Measurements from ENCODE around the gene GRM5. TPM values are rescaled to one million over a fixed set of nuclear protein-coding genes. Genes with fewer than 3 reads are reported as not detected.

GRM5 gene
- total and polyA plus RNA-seq, 2 experiments from 2014 or later = 0.27 TPM; not detected in 1

GRCh38 chr11:88544656-88545280, 521.0 kb downstream of the GRM5 start:
- no peaks in the 10 kb centered on the region for H3K9me3 ChIP-seq (ENCODE audit: low read depth)
- H3K4me3 ChIP-seq = no peak overlapping the region
- H4K20me1 ChIP-seq (ENCODE audit: insufficient read depth, poor library complexity, severe bottlenecking) = no peaks in the 10 kb centered on the region
- TF ChIP-seq EZH2phosphoT487 (IDR thresholded peaks at IDR 0.05; ENCODE audit: low read depth, severe bottlenecking, unreplicated experiment) (no peak), CTCF (IDR thresholded peaks at IDR 0.05; ENCODE audit: poor library complexity) (no peak), EZH2 (IDR thresholded peaks at IDR 0.05; ENCODE audit: borderline replicate concordance) (no peak)
- no peak overlapping the region for H3K4me2 ChIP-seq
- no peaks in the 10 kb centered on the region for H3K9me2 ChIP-seq (replicated peaks; ENCODE audit: insufficient read depth)
- 74% methylated on average over 3 of the region's 3 CpGs for WGBS (ENCODE audit: low lambda C conversion rate, missing lambda C conversion rate)
- no peaks in the 10 kb centered on the region for H3K4me1 ChIP-seq (ENCODE audit: insufficient read depth)
- H3K27me3 ChIP-seq = no peaks in the 10 kb centered on the region
- no peak overlapping the region for H3K27ac ChIP-seq
- H3K79me2 ChIP-seq = no peaks in the 10 kb centered on the region
- no peak overlapping the region for H2AFZ ChIP-seq
- H3K36me3 ChIP-seq (replicated peaks; ENCODE audit: insufficient read depth, low read depth) = no peaks in the 10 kb centered on the region
- no peak for DNase-seq (ENCODE audit: low spot score)

GRCh38 chr11:88543902-88544655, 521.7 kb downstream of the GRM5 start:
- Histone ChIP-seq H4K20me1 (ENCODE audit: insufficient read depth, poor library complexity, severe bottlenecking) (no peaks in the 10 kb centered on the region), H3K4me3 (no peak overlapping the region), H3K9me3 (ENCODE audit: low read depth) (no peaks in the 10 kb centered on the region), H3K27ac (no peak overlapping the region), H2AFZ (no peak overlapping the region), H3K36me3 (replicated peaks; ENCODE audit: insufficient read depth, low read depth) (no peaks in the 10 kb centered on the region), H3K79me2 (no peaks in the 10 kb centered on the region), H3K4me1 (ENCODE audit: insufficient read depth) (no peaks in the 10 kb centered on the region), H3K27me3 (no peaks in the 10 kb centered on the region), H3K4me2 (peak overlapping the region; percentile 42), H3K9me2 (replicated peaks; ENCODE audit: insufficient read depth) (no peaks in the 10 kb centered on the region)
- TF ChIP-seq EZH2 (IDR thresholded peaks at IDR 0.05; ENCODE audit: borderline replicate concordance) (no peak), EZH2phosphoT487 (IDR thresholded peaks at IDR 0.05; ENCODE audit: low read depth, severe bottlenecking, unreplicated experiment) (no peak), CTCF (IDR thresholded peaks at IDR 0.05; ENCODE audit: poor library complexity) (peak; percentile 99)
- peak; percentile 92 for DNase-seq (ENCODE audit: low spot score)
- WGBS (ENCODE audit: low lambda C conversion rate, missing lambda C conversion rate) = 43% methylated on average over 5 of the region's 5 CpGs

GRCh38 chr11:88541006-88541405, 524.8 kb downstream of the GRM5 start:
- no peaks in the 10 kb centered on the region for H3K36me3 ChIP-seq (replicated peaks; ENCODE audit: insufficient read depth, low read depth)
- no peak overlapping the region for H3K4me2 ChIP-seq
- no peak overlapping the region for H3K4me3 ChIP-seq
- H3K4me1 ChIP-seq (ENCODE audit: insufficient read depth) = no peaks in the 10 kb centered on the region
- no peaks in the 10 kb centered on the region for H3K9me2 ChIP-seq (replicated peaks; ENCODE audit: insufficient read depth)
- H3K27ac ChIP-seq = no peak overlapping the region
- H2AFZ ChIP-seq = no peak overlapping the region
- no peaks in the 10 kb centered on the region for H3K79me2 ChIP-seq
- 93% methylated on average over 6 of the region's 6 CpGs for WGBS (ENCODE audit: low lambda C conversion rate, missing lambda C conversion rate)
- TF ChIP-seq EZH2 (IDR thresholded peaks at IDR 0.05; ENCODE audit: borderline replicate concordance) (no peak), CTCF (IDR thresholded peaks at IDR 0.05; ENCODE audit: poor library complexity) (no peak), EZH2phosphoT487 (IDR thresholded peaks at IDR 0.05; ENCODE audit: low read depth, severe bottlenecking, unreplicated experiment) (no peak)
- H4K20me1 ChIP-seq (ENCODE audit: insufficient read depth, poor library complexity, severe bottlenecking) = no peaks in the 10 kb centered on the region
- H3K9me3 ChIP-seq (ENCODE audit: low read depth) = no peaks in the 10 kb centered on the region
- DNase-seq (ENCODE audit: low spot score) = no peak
- no peaks in the 10 kb centered on the region for H3K27me3 ChIP-seq

Measured in hepatocyte (in vitro differentiated cells).